GOT3 (cell line): ENCODE measurements around the gene VIPR1.
"Not testable (repeated sequence)": the region's sequence is repeated elsewhere in the genome, so short reads cannot be mapped to it uniquely, and the experiment has no call there.

Experiments
- DNase-seq: peaks from one replicate; lab custom pipeline; 2025; ENCODE audit warnings: mixed read lengths; lab: John Stamatoyannopoulos, UW

Gene VIPR1

DNA sequence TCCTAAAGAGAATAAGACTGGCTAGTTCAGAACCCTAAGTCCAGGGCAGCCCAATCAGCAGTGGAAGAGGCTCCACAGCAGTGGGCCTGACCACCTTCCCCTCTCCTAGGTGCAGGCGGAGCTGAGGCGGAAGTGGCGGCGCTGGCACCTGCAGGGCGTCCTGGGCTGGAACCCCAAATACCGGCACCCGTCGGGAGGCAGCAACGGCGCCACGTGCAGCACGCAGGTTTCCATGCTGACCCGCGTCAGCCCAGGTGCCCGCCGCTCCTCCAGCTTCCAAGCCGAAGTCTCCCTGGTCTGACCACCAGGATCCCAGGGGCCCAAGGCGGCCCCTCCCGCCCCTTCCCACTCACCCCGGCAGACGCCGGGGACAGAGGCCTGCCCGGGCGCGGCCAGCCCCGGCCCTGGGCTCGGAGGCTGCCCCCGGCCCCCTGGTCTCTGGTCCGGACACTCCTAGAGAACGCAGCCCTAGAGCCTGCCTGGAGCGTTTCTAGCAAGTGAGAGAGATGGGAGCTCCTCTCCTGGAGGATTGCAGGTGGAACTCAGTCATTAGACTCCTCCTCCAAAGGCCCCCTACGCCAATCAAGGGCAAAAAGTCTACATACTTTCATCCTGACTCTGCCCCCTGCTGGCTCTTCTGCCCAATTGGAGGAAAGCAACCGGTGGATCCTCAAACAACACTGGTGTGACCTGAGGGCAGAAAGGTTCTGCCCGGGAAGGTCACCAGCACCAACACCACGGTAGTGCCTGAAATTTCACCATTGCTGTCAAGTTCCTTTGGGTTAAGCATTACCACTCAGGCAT is 33.7 kb downstream of the VIPR1 start:
- DNase-seq, result no peak

DNA sequence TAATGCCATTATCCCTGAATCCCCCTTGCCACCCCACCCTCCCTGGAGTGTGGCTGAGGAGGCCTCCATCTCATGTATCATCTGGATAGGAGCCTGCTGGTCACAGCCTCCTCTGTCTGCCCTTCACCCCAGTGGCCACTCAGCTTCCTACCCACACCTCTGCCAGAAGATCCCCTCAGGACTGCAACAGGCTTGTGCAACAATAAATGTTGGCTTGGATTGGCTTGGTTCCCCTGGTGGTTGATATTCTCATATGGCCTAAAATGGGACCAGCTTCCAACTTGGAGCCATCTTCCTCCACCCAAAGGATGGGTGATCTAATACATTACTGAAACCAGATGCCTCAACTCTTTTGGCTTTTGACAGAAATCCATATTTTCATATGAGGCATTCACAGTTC is 34.9 kb downstream of the VIPR1 start:
- no peak for DNase-seq

DNA sequence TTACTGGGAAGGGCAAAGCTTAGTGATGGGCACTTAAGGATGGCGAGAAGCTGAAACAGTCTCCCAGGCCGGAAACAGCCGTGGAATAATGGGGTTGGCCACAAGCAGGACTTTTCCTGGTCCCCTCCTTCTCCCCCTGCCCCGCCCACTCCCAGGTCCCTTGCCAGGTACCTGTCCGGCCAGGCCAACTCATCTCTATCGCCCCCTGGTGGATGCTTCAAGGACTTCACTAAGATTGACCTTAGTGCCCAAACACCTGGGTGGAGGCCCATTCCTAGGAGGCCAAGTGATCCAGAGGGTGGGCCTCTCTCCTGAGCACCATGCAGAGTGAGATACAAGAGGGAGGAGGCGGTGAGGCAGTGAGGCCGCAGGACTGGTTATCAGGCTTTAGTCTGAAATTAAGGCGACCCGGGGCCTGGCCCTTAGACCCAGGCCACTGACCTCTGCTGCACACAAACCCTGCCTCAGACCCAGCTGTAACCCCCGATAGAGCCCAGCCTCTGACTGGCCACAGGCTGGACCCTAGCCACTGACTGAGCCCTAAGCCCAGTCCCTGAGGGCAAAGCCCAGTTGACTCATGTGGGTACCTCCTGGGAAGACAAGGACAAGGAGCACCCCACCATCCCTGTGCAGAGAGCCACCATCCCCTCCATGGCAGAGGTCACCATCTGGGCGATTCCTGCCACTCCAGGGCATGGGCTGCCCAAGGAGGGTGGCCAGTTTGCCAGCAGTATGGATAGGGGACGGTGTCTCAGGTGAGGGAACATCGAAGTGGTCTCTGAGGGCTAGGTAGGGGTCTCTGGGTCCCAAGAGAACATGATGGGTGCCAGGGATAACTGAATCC is 37.6 kb downstream of the VIPR1 start:
- DNase-seq, result no peak

DNA sequence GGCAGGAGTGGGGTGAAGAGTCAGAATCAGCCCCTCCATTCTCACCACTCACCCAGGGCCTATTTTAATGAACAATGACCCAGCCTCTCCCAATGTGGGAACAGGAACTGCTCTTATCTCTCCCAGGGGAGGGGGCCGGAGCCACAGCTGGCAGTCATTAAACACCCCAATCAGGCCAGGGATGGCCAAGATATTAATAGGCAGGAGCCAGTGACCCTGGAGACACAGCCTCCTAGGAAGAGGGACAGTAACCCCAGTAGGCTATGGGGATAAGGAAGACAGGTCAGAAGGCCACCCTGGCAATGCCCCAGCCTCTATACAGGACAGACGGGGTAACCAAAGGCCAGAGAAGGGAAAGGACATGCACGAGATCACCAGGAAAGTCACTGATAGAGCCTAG is 38.6 kb downstream of the VIPR1 start:
- DNase-seq, result no peak

DNA sequence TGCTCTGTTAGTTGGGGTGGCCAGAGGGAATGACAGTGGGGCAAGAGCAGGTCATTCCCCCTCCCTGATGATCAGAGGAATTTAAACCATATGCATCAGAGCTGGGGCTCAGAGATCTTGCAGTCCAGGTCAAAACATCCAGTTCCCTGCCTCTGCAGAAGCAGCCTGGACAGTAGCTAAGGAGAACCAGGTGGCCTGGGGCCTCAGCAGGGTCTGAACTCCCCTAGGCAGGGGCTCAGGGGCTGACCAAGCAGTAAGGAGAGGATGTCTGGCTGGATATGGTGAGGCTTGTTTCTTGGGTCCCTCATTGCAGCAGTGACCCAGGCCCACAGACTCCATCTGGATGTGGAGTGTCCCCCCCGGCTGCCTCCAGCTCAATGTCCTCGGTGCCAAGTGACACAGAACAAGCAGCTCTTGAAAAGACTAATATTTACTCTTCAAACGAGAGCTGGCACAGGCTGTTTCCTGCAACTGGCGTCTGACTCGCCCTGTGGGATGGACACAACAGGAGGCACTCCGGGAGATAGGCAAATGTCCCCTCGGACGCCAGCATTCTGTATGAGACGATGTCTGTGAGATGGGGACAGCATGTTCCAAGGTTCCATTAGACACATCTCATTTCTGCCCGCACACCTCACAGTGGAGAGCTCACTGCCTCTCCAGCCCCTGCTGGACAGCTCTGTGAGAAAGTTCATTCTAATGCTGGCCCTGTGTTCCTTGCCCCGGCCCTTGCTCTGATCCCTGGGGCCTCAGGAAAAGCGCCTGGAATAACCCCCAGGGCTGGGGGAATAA is 42.2 kb downstream of the VIPR1 start:
- DNase-seq, result no peak

DNA sequence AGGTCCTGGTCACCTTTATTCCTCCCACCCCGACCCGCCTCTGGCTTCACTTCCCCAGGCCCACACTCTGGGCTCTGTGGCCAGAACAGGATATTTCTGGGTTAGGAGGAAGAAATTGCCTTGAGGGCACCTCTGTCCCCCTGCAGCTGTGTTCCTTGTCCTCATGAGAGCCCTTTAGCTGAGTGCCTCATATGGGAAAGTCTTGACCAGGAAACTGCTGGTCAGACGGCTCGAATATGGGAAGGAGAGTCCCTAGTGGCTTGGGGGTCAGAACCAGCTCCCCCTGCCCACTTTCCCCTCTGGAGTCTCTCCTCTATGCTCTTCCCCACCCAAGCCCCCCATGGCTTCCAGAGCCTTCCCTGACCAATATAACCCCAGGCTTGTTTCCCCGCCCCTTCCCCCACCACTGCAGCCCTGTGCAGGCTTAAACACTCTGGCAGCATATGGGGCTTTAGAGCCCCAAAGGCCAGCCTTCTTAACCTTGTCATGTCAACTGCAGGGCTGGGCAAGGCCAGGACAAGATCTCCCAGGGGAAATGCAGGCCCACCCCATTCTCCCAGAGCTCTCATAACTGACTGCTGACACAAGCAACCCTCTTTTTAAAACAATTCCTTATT is 42.9 kb downstream of the VIPR1 start:
- DNase-seq, result no peak

DNA sequence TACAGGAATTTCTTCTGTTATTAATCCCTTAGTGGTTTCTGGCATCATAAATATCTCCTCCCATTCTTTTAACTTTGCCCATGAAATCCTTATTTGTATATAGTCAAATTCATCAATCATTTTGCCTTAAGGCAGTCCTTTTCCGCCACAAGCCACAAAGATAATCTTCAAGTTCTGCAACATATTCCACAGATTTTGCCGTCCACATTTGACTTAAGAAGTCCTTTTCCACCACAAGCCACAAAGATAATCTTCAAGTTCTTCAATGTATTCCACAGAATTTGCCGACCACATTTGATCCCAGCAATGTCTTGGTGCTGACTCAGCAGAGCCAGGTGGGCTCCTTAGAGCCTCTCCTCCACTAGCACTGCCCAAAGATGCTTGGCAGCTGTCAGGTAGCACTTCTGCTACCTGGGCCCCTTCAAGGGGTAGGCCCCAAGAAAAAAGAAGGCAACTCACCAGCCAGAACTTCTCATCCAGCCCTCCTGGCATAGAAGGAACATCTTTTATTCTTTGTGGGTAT is 44.3 kb downstream of the VIPR1 start:
- no peak for DNase-seq

DNA sequence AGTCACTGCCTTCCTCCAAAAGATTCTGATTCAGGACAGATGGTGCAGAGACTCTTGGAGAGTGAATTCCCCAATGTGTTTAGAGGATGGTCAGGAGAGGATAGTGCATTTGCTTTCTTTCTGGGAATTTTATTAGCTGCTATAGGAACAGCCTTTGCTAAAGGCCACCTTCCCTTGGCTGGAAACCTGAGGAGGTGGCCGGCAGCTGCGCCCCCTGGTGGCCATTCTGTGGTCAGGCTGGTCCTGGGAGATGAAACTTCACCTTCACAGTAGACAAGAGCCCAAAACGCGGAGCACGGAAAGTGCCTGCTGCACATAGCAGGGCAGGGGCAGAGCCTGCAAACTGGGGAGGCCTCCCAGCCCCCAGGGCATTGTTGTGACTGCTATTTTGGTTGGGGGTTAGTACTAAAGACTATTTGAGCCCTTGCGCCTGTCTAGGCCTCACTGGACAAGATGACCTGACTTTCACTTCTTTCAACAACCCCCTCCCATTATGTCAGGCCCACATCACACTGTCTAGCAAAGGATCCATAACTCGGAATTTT is 45.0 kb downstream of the VIPR1 start:
- DNase-seq, result no peak

DNA sequence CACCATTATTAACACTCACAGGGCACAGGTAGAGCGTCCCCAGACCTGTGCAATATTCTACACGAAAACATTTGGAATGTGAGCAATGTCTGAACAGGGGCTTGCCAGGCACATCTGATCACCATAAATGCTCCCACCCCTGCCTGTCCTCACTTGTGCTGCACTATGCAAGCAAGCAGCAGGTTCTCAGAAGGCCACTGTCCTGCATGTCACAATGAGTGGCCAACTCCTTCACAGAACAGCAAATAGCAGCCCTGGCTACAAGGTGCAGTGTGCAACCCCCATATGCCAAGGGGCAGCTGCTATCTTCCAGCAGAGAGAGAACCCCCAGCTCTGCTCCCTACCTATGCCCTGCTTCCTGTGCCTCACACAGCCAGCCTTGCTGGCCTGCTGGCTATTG is 46.7 kb downstream of the VIPR1 start:
- no peak for DNase-seq

DNA sequence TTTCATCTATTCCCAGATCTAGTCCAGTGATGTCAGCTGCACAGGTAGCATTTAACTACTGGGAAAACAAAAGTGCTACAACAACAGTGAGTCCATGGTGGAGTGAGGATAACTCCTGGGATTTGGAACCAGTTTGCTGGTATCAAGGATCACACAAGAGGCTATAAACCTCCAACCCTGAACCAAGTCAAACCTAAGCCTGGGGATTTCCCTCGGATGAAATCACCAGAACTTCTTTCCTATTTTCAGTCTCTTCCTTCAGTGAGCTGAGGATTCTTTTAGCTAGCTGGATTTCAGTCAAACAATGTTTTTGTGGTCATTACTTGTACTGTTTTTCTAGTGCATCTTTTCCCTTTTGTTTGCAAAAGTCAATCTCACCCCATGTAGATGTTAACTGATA is 47.8 kb downstream of the VIPR1 start:
- DNase-seq, result no peak

DNA sequence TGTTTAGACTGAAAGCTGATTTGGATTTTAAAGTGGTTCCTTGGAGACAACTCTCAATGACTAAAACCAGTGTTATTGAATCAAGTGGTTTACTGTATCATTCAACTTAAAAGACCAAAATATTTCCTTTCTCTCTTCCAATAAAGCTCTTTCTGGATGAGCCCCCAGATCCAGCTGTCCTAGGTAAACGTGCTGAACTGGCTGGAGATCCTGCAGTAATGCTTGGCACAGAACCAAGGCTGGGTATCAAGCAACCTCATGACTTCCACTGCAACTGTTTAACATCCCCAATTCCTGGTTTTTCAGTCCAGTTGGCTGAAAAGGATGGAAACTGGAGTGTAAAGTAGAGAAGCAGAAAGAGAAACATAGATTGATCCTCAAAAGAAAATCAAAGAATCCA is 50.4 kb downstream of the VIPR1 start:
- DNase-seq, result no peak

DNA sequence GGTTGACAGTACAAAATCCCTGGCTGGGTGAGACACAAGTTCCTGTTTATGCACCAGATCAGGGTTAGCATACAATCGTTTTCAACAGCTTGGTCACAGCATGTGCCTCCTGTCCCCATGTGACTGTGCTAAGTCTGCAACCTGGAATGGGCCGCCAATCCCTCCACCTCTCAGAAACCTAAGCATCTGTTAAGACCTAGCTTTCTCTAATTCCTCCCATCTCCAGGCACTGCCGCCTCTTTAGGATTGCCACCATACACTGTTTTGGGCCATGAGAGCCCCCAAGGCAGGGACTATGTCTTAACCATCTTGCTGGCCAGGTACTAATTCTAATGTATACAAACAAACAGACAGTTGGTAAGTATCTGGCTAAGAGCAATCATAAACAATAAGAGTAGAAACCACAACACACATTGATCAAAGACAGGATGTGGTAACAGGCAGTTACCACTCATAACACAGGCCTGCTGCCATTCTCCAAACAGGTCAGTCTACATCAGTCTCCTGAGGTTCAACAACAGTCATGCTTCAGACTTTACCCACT is 53.7 kb downstream of the VIPR1 start:
- no peak for DNase-seq

DNA sequence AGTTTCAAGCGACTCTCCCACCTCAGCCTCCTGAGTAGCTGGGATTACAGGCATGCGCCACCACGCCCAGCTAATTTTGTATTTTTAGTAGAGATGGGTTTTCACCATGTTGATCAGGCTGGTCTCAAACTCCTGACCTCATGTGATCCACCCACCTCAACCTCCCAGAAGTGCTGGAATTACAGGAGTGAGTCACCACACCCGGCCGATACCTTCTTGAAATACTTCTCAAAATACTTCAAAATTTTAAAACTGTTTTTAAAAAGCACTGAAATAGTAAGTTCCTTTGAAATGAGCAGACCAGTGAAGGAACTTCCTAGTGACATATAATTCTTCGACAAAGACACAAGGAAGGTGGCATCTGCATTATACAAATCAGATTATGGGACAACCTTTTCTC is 54.4 kb downstream of the VIPR1 start:
- not testable (repeated sequence) for DNase-seq

DNA sequence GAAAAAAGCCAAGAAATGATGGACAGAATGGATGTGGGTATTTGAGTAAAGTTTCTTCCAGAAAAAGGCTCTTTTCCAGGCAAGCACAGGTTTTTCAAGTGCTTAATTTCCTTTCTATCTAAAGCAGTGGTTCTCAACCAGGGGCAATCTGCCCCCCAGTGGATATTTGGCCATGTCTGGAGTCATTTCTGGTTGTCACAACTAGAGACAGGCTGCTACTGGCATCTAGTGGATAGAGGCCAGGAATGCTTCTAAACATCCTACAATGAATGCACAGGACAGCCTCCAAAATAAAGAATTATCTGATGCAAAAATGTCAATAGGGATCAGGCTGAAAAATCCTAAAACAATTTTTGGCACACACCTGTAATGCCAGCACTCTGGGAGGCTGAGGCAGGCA is 55.4 kb downstream of the VIPR1 start:
- no peak for DNase-seq

DNA sequence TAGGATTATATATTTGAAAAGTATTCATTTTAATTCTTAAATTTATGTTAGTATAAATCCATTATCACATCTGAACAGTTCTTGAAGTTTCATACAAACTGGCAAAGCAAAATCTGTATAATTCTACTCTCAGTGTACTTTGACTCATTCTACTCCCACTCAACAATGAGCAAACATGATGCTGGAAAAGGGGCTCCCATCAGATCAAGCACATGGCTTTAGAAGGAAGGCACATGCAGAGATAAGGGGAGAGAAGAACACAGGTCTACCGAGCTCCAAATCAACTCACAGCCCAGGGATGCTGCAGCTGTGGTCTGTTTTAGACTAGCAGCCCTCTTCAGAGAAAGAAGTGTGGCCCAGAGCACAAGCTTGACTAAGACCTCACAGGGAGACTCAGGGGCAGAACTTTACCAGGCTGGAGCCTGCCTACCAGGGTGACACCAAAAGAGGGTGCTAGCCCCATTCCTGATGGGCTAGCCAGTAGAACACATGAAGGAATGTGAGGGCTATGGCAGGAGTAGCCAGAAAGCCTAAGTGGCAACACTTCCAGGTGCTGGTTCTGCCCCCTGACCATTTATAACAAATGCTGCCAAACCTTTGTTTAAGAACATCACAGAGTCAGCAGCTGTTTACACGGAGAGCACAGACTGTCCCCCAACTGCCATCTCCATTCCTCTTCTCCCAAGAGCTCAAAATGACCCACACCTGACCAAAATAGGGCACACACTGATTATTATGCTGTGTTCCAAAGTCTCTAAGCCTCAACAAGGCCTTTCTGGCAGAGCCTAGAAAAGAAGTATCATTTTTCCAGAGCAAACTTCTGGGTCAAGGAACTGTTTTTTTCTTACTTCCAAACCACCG is 59.8 kb downstream of the VIPR1 start:
- DNase-seq, result no peak

DNA sequence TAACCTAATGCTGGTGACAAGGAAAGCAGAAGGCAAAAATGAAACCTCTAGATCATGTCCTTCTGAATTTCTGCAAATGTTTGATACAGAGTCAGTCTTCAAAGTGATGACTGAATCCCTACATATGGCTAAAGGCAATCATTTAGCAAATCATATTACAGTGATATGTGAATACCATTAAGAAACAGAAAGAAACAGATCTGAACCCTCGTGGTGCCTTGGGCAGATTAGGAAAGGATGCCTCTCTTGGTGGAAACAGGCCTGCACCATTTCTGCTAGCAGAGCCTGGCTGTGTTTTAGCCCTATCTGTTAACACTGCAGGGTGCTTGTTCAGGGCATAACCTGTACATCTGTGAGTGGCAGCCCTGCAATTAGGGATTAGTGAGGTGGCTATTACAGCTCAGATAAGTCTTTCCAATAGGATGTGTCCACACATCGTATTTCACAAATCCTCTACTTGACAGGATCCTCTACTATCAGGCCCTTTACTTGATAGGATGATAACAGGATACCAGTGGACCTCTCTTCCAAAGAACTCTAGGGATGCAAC is 67.2 kb downstream of the VIPR1 start:
- no peak for DNase-seq

DNA sequence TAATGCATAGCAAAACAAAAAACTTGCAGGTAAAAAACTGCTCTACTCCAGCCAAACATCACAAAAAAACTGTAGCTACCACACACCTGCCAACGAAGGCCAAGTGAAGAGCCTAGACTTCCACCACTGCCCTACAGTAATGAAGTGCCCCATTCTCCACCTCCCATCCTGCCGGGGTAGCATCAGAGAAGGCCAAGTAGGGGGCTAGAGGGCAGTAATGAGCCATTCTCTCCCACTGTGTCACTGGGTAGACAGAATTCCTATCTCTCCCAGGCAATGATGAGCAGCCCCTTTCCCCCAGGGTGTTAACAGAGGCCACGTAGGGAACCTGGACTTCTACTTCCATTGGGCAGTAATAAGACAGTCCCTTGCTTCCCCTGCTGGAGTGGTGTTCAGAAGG is 69.8 kb downstream of the VIPR1 start:
- no peak for DNase-seq

DNA sequence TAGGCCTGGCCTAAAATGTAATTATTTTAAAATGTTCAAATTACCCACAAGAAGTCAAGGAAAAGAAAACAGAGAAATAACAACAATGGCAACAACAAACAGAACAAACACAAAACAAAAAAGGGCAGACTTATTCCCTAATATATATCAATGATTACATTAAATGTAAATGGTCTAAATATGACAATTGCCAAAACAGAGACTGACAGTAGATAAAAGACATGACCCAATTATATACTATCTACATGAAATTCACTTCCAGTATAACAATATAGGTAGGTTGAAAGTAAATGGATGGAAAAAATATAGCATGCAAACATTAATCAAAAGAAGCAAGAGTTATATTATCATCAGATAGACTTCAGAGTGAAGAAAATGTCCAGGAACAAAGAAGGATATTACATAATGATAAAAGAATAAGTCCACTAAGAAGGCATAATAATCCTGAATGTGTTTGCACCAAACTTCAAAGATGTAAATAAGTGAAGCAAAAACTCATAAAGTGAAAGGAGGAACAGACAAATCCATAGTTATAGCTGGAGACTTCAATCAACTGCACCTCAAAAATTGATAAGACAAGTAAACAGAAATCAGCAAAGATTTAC is 72.8 kb downstream of the VIPR1 start:
- no peak for DNase-seq

DNA sequence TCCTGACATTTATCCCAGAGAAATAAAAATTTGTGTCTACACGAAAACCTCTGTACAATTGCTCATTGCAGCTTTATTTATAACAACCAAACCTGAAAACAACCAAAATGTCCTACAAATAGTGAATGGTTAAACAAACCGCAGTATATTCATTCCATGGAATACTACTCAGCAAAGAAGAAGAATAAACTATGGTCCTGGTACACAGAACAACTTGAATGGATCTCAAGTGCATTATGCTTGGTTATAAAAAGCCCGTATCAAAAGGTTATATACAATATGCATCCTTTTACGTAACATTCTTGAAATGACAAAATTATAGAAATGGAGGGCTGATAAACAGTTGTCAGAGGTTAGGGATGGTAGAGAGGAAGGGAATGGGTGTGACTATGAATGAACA is 75.6 kb downstream of the VIPR1 start:
- no peak for DNase-seq

DNA sequence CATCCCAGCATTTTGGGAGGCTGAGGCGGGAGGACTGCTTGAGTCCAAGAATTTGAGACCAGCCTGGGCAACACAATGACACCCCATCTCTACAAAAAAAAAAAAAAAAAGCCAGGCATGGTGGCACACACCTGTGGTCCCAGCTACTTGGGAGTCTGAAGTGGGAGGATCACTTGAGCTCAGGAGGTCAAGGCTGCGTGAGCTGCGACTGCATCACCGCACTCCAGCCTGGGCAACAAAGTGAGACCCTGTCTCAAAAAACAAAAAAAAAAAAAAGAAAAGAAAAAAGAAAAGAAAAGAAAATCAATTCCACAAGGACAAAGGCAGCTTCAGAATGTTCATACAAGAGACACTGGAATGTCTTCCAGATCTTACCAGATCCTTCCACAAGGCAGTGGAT is 76.9 kb downstream of the VIPR1 start:
- DNase-seq, result not testable (repeated sequence)
